SK-N-SH treated with all-trans-retinoic acid at 6 μM for 48 hours (cell line): ENCODE data around the gene RABGAP1.

Experiments
- ATAC-seq: fragments of 200-7000 bp; cut with Tn5 transposase; 3 replicates; pipeline ENCODE4 v1.9.1; 2020; ENCODE audit warnings: mild to moderate bottlenecking, moderate library complexity
- ARNTL ChIP-seq: fragments of 450-650 bp; formaldehyde crosslinking; IDR thresholded peaks from 2 replicates; pipeline ENCODE4 v1.5.0; 2020; ENCODE audit warnings: low read depth, mild to moderate bottlenecking, moderate library complexity, borderline replicate concordance
- BACH2 ChIP-seq: fragments of 250-450 bp; sonication (Bioruptor Pico); IDR thresholded peaks from 2 replicates; pipeline ENCODE4 v1.9.0; 2021; ENCODE audit warnings: mild to moderate bottlenecking, borderline replicate concordance
- CSDC2 ChIP-seq: fragments of 250-450 bp; sonication (Bioruptor Pico); IDR thresholded peaks from 2 replicates; pipeline ENCODE4 v1.5.0; 2020; ENCODE audit warnings: mild to moderate bottlenecking, moderate library complexity
- ESRRG ChIP-seq: fragments of 250-450 bp; sonication (Bioruptor Pico); IDR thresholded peaks from 2 replicates; pipeline ENCODE4 v1.6.1; 2021; ENCODE audit warnings: mild to moderate bottlenecking
- GLIS3 ChIP-seq: fragments of 250-450 bp; sonication (Bioruptor Pico); IDR thresholded peaks from 2 replicates; pipeline ENCODE4 v1.5.0; 2020; ENCODE audit warnings: mild to moderate bottlenecking, moderate library complexity
- ISL1 ChIP-seq: fragments of 250-450 bp; sonication (Bioruptor Pico); IDR thresholded peaks from 2 replicates; pipeline ENCODE4 v2.1.2; 2022; ENCODE audit warnings: mild to moderate bottlenecking, moderate library complexity
- OSR1 ChIP-seq: fragments of 250-450 bp; sonication (Bioruptor Pico); IDR thresholded peaks from 2 replicates; pipeline ENCODE4 v1.8.0; 2022; ENCODE audit warnings: moderate library complexity, mild to moderate bottlenecking, inconsistent platforms
- PPARA ChIP-seq: fragments of 250-450 bp; sonication (Bioruptor Pico); IDR thresholded peaks from 2 replicates; pipeline ENCODE4 v1.5.0; 2020; ENCODE audit warnings: mild to moderate bottlenecking, borderline replicate concordance
- RARB ChIP-seq: fragments of 250-450 bp; sonication (Bioruptor Pico); IDR thresholded peaks from 2 replicates; pipeline ENCODE4 v1.8.0; 2021; ENCODE audit warnings: mild to moderate bottlenecking, moderate library complexity
- TCF4 ChIP-seq: fragments of 250-450 bp; sonication (Bioruptor Pico); IDR thresholded peaks from 2 replicates; pipeline ENCODE4 v1.8.0; 2021; ENCODE audit warnings: mild to moderate bottlenecking, moderate library complexity, borderline replicate concordance
- TOX ChIP-seq: fragments of 250-450 bp; sonication (Bioruptor Pico); IDR thresholded peaks from 2 replicates; pipeline ENCODE4 v1.8.0; 2021; ENCODE audit warnings: mild to moderate bottlenecking, moderate library complexity, borderline replicate concordance
- ZC3H10 ChIP-seq: fragments of 250-450 bp; sonication (Bioruptor Pico); IDR thresholded peaks from 2 replicates; pipeline ENCODE4 v1.5.1; 2021; ENCODE audit warnings: mild to moderate bottlenecking, moderate library complexity
- ZNF565 ChIP-seq: fragments of 450-650 bp; formaldehyde crosslinking; conservative IDR thresholded peaks from 2 replicates; pipeline ENCODE4 v1.5.0; 2020; ENCODE audit warnings: low read depth, mild to moderate bottlenecking, moderate library complexity
- ZNF8 ChIP-seq: fragments of 450-650 bp; formaldehyde crosslinking; IDR thresholded peaks from 2 replicates; pipeline ENCODE4 v1.5.0; 2020; ENCODE audit warnings: mild to moderate bottlenecking, moderate library complexity
- TF ChIP-seq, protein P1 (sequence below): fragments of 250-450 bp; sonication (Bioruptor Pico); IDR thresholded peaks from 2 replicates; pipeline ENCODE4 v1.8.0; 2021; ENCODE audit warnings: low read depth, mild to moderate bottlenecking, moderate library complexity, borderline replicate concordance
- TF ChIP-seq, protein P2 (sequence below): fragments of 250-450 bp; sonication (Bioruptor Pico); IDR thresholded peaks from 2 replicates; pipeline ENCODE4 v1.8.0; 2020; ENCODE audit warnings: mild to moderate bottlenecking, moderate library complexity, borderline replicate concordance
- TF ChIP-seq, protein P3 (sequence below): fragments of 250-450 bp; sonication (Bioruptor Pico); IDR thresholded peaks from 2 replicates; pipeline ENCODE4 v1.5.1; 2021; ENCODE audit warnings: mild to moderate bottlenecking, moderate library complexity
- TF ChIP-seq, protein P4 (sequence below): fragments of 250-450 bp; sonication (Bioruptor Pico); IDR thresholded peaks from 2 replicates; pipeline ENCODE4 v1.5.0; 2020; ENCODE audit warnings: mild to moderate bottlenecking, moderate library complexity

Gene RABGAP1

DNA sequence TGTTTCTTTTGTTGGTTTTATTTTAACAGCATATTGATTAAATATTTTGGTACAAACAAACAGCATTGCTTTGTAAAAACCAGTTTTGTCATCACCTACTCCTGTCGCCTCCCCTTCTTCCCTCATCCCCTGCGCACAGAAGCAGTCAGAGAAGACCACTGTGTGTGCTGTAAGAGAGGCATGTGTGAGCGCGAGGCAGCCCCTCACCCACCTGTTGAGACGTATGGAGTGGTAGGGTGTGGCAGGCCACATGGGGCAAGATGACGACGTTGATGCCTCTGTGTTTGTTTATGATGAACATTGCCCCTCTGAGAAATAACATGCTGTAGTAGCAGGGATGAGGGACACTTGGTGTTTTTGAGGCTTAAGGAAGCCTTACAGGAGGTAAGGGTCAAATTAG, 164.0 kb downstream of the RABGAP1 start:
- TF ChIP-seq PPARA: no peak
- TF ChIP-seq OSR1 (CRISPR knock-in tag): no peak
- no peak for TF ChIP-seq ISL1 (CRISPR knock-in tag)
- no peak for TF ChIP-seq RARB (CRISPR knock-in tag)
- TF ChIP-seq ARNTL: no peak
- no peak for TF ChIP-seq ZNF8 (CRISPR knock-in tag)
- TF ChIP-seq CSDC2 (CRISPR knock-in tag): no peak
- no peak for TF ChIP-seq TCF4 (CRISPR knock-in tag)
- TF ChIP-seq, protein P1, sequence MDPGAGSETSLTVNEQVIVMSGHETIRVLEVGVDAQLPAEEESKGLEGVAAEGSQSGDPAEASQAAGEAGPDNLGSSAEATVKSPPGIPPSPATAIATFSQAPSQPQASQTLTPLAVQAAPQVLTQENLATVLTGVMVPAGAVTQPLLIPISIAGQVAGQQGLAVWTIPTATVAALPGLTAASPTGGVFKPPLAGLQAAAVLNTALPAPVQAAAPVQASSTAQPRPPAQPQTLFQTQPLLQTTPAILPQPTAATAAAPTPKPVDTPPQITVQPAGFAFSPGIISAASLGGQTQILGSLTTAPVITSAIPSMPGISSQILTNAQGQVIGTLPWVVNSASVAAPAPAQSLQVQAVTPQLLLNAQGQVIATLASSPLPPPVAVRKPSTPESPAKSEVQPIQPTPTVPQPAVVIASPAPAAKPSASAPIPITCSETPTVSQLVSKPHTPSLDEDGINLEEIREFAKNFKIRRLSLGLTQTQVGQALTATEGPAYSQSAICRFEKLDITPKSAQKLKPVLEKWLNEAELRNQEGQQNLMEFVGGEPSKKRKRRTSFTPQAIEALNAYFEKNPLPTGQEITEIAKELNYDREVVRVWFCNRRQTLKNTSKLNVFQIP: no peak
- TF ChIP-seq ZNF565 (CRISPR knock-in tag): no peak
- TF ChIP-seq, protein P2, sequence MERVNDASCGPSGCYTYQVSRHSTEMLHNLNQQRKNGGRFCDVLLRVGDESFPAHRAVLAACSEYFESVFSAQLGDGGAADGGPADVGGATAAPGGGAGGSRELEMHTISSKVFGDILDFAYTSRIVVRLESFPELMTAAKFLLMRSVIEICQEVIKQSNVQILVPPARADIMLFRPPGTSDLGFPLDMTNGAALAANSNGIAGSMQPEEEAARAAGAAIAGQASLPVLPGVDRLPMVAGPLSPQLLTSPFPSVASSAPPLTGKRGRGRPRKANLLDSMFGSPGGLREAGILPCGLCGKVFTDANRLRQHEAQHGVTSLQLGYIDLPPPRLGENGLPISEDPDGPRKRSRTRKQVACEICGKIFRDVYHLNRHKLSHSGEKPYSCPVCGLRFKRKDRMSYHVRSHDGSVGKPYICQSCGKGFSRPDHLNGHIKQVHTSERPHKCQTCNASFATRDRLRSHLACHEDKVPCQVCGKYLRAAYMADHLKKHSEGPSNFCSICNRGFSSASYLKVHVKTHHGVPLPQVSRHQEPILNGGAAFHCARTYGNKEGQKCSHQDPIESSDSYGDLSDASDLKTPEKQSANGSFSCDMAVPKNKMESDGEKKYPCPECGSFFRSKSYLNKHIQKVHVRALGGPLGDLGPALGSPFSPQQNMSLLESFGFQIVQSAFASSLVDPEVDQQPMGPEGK: no peak
- no peak for TF ChIP-seq ZC3H10 (CRISPR knock-in tag)
- no peak for TF ChIP-seq TOX (CRISPR knock-in tag)
- no peak for TF ChIP-seq GLIS3 (CRISPR knock-in tag)
- TF ChIP-seq, protein P3, sequence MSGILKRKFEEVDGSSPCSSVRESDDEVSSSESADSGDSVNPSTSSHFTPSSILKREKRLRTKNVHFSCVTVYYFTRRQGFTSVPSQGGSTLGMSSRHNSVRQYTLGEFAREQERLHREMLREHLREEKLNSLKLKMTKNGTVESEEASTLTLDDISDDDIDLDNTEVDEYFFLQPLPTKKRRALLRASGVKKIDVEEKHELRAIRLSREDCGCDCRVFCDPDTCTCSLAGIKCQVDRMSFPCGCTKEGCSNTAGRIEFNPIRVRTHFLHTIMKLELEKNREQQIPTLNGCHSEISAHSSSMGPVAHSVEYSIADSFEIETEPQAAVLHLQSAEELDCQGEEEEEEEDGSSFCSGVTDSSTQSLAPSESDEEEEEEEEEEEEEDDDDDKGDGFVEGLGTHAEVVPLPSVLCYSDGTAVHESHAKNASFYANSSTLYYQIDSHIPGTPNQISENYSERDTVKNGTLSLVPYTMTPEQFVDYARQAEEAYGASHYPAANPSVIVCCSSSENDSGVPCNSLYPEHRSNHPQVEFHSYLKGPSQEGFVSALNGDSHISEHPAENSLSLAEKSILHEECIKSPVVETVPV (CRISPR knock-in tag): no peak
- ATAC-seq: no peak

DNA sequence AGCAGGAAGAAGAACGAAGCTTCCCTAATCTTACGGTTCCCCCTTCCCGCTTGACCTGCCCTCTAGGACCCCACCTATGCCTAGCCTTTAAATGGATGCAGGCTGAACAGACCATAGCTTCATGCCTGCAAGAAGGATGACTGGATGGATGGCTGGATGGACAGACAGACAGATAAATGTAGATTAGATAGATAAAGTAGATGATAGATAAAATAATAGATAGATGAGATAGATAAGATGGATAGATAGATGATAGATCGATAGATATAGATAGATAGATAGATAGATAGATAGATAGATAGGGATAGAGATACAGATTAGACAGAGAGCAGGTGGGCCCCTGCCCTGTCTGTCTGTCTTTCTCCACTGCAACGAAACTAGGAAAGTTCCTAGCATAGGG, 164.7 kb downstream of the RABGAP1 start:
- no peak for TF ChIP-seq ARNTL
- TF ChIP-seq BACH2: no peak
- TF ChIP-seq, protein P2: no peak
- TF ChIP-seq ISL1 (CRISPR knock-in tag): no peak
- TF ChIP-seq ESRRG (CRISPR knock-in tag): no peak
- TF ChIP-seq, protein P4, sequence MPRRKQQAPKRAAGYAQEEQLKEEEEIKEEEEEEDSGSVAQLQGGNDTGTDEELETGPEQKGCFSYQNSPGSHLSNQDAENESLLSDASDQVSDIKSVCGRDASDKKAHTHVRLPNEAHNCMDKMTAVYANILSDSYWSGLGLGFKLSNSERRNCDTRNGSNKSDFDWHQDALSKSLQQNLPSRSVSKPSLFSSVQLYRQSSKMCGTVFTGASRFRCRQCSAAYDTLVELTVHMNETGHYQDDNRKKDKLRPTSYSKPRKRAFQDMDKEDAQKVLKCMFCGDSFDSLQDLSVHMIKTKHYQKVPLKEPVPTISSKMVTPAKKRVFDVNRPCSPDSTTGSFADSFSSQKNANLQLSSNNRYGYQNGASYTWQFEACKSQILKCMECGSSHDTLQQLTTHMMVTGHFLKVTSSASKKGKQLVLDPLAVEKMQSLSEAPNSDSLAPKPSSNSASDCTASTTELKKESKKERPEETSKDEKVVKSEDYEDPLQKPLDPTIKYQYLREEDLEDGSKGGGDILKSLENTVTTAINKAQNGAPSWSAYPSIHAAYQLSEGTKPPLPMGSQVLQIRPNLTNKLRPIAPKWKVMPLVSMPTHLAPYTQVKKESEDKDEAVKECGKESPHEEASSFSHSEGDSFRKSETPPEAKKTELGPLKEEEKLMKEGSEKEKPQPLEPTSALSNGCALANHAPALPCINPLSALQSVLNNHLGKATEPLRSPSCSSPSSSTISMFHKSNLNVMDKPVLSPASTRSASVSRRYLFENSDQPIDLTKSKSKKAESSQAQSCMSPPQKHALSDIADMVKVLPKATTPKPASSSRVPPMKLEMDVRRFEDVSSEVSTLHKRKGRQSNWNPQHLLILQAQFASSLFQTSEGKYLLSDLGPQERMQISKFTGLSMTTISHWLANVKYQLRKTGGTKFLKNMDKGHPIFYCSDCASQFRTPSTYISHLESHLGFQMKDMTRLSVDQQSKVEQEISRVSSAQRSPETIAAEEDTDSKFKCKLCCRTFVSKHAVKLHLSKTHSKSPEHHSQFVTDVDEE: no peak

DNA sequence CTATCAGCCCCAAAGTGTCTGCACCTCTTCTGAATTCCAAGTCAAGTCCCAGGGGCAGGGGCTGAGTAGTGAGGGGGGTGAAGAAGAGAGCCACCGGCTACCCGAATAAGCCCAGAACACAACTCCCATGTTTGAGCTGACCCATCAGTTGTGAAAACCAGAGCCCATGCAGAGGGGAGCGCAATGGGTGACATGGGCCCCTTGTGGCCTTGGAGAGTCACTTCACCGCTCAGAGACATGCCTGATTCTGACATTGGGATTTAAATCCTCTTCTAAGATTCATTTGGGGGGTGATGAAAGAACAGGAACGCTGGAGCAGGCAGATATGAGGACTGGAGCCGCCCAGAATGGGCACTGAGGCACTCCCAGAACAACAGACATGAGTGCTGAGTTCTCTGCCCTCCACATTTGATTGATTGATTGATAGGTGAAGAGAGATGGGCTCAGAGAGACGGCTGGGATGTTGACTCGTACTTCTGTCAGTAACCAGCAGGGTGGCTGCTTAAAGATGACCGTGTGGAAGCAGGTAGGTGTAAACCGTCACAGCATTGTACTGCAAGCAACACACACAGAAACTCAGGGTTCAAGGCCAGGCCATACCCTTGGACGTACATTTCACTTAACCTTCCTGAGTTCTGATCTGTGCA, 166.9 kb downstream of the RABGAP1 start:
- no peak for ATAC-seq
- TF ChIP-seq, protein P2: no peak
- TF ChIP-seq ZNF565 (CRISPR knock-in tag): no peak
- TF ChIP-seq, protein P4: no peak

More for the DNA sequence above, 164.7 kb downstream of the RABGAP1 start:
- no peak for ATAC-seq
